Epithelial cell of esophagus (primary cell): Measurements from ENCODE around the gene POLD3.

Experiments used
- DNase-seq: peaks from one replicate; pipeline ENCODE4 v3.0.0; 2010; ENCODE audit warnings: low read depth
- H3K4me3 ChIP-seq: 2 replicates; pipeline ENCODE4 v1.5.1; 2011; ENCODE audit warnings: mild to moderate bottlenecking, low read length, control low read depth
- TF ChIP-seq, protein P1 (sequence below): IDR thresholded peaks from 2 replicates; pipeline ENCODE4 v1.5.1; 2011; ENCODE audit warnings: low read depth, mild to moderate bottlenecking, low read length, control low read depth, inconsistent platforms; ENCODE audit not compliant: insufficient read depth; ENCODE audit errors: missing control alignments

Gene POLD3

DNA sequence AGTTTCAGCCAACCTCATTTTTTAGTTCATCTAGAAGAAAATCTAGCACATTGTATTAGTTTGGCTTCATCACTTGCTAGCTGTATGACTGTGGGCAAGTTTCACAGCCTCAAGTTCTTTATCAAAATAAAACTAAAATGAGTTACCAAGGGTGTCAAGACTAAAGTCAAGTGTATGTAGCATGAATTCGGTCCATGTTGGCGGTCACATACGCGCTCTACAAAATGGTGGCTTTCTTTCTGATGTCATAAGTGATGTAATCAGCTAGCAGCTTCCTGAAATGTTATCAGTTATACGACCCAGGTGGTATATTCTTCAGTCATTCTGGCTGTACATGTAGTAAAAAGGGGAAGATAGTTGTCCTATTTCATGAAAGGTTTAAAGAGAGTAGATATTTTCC, 50.5 kb downstream of the POLD3 start:
- DNase-seq = no peak
- H3K4me3 ChIP-seq = no peak overlapping the region
- TF ChIP-seq, protein P1, sequence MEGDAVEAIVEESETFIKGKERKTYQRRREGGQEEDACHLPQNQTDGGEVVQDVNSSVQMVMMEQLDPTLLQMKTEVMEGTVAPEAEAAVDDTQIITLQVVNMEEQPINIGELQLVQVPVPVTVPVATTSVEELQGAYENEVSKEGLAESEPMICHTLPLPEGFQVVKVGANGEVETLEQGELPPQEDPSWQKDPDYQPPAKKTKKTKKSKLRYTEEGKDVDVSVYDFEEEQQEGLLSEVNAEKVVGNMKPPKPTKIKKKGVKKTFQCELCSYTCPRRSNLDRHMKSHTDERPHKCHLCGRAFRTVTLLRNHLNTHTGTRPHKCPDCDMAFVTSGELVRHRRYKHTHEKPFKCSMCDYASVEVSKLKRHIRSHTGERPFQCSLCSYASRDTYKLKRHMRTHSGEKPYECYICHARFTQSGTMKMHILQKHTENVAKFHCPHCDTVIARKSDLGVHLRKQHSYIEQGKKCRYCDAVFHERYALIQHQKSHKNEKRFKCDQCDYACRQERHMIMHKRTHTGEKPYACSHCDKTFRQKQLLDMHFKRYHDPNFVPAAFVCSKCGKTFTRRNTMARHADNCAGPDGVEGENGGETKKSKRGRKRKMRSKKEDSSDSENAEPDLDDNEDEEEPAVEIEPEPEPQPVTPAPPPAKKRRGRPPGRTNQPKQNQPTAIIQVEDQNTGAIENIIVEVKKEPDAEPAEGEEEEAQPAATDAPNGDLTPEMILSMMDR = no peak

DNA sequence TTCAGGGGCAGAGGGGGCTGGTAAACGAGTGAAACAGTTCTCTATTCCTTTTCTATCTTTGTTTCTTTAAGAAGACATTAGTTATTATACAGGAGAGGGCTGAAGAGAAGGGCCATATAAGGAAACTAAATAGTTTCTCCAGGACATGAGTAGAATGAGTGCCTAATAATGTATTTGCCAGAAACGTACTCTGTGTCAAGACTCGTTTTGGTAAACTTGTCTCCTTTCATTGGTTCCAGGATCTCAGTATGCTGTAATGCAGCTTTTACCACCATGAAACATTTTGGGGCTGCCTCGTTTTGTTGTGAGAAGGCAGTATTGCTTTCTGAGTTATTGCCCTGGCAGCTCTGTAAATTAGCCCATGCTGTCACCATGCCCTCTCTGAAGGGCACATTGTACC, 51.7 kb downstream of the POLD3 start:
- no peak for DNase-seq
- TF ChIP-seq, protein P1 = no peak
- H3K4me3 ChIP-seq = no peak overlapping the region

DNA sequence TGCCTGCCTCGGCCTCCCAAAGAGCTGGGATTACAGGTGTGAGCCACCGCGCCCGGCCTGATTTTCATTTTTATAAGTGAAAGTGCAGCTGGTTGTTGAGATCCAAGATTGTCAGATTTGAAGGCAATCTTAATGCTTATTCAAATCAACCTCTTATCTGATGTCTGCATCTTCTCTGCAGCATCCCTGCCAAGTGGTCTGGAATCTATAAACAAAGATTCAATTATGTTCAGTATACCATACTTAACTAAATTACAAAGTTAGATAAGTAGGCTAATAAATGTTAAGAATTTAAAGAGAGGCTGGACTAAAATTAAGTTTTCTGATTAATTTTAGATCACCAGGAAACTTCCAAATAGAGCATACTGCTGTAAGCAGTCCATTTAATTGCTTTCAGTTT, 53.8 kb downstream of the POLD3 start:
- TF ChIP-seq, protein P1 = no peak
- H3K4me3 ChIP-seq = no peak overlapping the region
- no peak for DNase-seq

DNA sequence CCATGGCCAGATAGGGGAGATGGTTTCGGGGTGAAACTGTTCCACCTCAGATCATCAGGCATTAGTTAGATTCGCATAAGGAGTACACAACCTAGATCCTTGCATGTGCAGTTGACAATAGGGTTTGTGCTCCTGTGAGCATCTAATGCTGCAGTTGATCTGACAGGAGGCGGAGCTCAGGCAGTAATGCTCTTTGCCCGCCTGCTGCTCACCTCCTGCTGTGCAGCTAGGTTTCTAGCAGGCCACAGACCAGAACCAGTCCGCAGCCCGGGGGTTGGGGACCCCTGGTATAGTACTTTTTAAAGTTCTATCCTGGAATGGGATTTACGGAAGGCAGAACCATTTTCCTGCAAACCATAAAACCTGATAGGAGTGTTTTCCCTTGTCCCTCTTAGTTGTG, 54.6 kb downstream of the POLD3 start:
- no peak for DNase-seq
- TF ChIP-seq, protein P1 = no peak
- H3K4me3 ChIP-seq = no peak overlapping the region

DNA sequence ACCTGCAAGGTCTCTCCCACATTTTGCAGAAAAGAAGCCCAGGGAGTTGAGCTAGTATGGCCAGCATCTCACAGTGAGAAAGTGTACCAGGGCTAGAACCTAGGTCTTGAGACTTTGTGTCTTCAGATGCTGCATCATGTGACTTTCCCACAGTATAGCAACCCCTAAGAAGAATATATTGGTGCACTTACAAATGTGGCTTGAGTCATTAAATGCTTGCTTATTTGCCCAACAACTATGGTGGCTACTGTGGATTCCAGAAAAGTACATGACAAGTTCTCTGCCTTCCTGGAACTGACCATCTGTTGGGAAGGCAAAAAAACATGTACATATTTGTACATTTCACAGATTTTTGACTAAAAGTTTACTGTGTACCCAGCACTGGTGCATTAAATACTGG, 55.0 kb downstream of the POLD3 start:
- H3K4me3 ChIP-seq = no peak overlapping the region
- DNase-seq = no peak
- TF ChIP-seq, protein P1 = no peak

DNA sequence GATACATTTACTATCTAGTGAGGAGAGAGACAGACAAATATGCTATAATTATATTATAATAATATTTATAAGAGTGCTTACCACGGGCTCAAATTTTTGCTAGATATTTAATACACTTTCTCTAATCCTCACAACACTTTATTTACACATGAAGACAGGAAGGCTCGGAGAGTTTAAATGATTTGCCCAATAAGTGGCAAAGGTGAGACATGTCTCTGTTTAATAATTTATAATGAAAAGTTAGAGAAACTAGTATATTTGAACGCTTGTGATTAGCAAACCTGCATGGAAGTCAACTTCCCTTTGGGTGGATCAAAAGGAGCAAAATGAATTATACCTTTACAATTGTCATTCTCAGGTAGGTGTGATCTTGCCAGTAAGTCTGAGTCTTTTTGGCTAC, 55.4 kb downstream of the POLD3 start:
- TF ChIP-seq, protein P1 = no peak
- no peak overlapping the region for H3K4me3 ChIP-seq
- DNase-seq = no peak

DNA sequence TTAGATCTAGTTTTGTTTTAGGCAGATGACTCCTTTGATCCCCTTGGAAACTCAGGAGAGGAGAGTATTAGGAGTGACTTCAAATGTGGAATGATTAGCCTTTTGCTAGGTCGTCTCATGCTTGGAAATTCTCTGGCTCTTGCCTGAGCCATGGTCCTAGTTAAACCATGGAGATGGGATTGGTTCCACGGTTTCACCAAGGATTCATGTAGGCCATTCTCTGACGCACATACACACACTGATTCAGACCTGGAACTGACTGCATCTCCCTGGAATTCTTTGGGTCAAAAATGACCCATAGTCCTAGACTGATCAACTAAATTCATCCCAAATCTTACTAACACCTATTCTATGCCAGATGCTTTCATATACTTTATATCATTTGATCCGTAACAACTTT, 56.5 kb downstream of the POLD3 start:
- no peak for DNase-seq
- TF ChIP-seq, protein P1 = no peak
- H3K4me3 ChIP-seq = no peak overlapping the region
